Kidney (tissue), 14 donors: ENCODE results near the gene PTPRO. TPM values are rescaled to one million over a fixed set of nuclear protein-coding genes. Genes with fewer than 3 reads are reported as not detected.

Source experiments
- DNase-seq, 5 donors: peaks; one replicate each; pipeline ENCODE4 v3.0.0-alpha.2; 2013 to 2020
- FAIRE-seq: peaks from 2 replicates; lab custom pipeline; 2012; peaks lifted over from hg19 to GRCh38; lab: Jason Lieb, UNC
- H3K27ac ChIP-seq, 2 donors: one replicate each; pipeline ENCODE4 v1.7.0; 2013; ENCODE audit warnings: low read depth in 2 of 2, low read length in 2 of 2, inconsistent platforms in 1 of 2
- H3K27me3 ChIP-seq: one replicate; pipeline ENCODE4 v1.7.1; 2013; ENCODE audit warnings: low read length, inconsistent platforms; ENCODE audit not compliant: control insufficient read depth, insufficient read depth
- H3K36me3 ChIP-seq, 3 donors: one replicate each; pipeline versions ENCODE4 v1.7.0 to v1.7.1; 2013; ENCODE audit warnings: low read length in 3 of 3, control low read depth in 1 of 3, inconsistent platforms in 1 of 3; ENCODE audit not compliant: insufficient read depth in 3 of 3, control insufficient read depth in 2 of 3
- H3K4me1 ChIP-seq, 3 donors: one replicate each; pipeline versions ENCODE4 v1.7.0 to v1.7.1; 2013; ENCODE audit warnings: low read length in 3 of 3, inconsistent platforms in 1 of 3, low read depth in 1 of 3; ENCODE audit not compliant: control insufficient read depth in 2 of 3, insufficient read depth in 2 of 3
- H3K4me3 ChIP-seq, 3 donors: one replicate each; pipeline versions ENCODE4 v1.7.0 to v1.8.1; 2013; ENCODE audit warnings: low read length in 3 of 3, control low read depth in 1 of 3, inconsistent platforms in 1 of 3
- H3K9ac ChIP-seq, 3 donors: one replicate each; pipeline versions ENCODE4 v1.7.0 to v1.7.1; 2013; ENCODE audit warnings: low read length in 3 of 3, control low read depth in 1 of 3, inconsistent platforms in 1 of 3
- H3K9me3 ChIP-seq, 3 donors: one replicate each; pipeline versions ENCODE4 v1.7.0 to v1.7.1; 2013; ENCODE audit warnings: low read length in 3 of 3, control low read depth in 1 of 3, inconsistent platforms in 1 of 3; ENCODE audit not compliant: control insufficient read depth in 2 of 3, insufficient read depth in 1 of 3
- intact Hi-C: fragments of 100-400 bp; cut with DNase I; formaldehyde crosslinking; loops from one replicate; pipeline ENCODE4 v1.11.1; 2022
- polyA plus RNA-seq: library from polyadenylated mRNA; stranded (reverse); fragments of 350-450 nt; fragmentation: Illumina TruSeq; extraction: RNeasy Lipid Tissue Mini Kit (QIAGEN cat#74804); gene quantifications from one replicate; pipeline ENCODE4 v1.2.3, GENCODE V29; 2014; ENCODE audit warnings: low read depth, low replicate concordance; ENCODE audit not compliant: insufficient read depth
- total RNA-seq: library from RNA; stranded (reverse); fragmentation: NEBNext Ultra II Directional; extraction: Animal tissue kit (Norgen Biotek cat#: 25700); gene quantifications from one replicate; pipeline ENCODE4 v1.2.1, GENCODE V29; 2021
- TF ChIP-seq, protein P1 (sequence below): IDR thresholded peaks from 3 replicates; pipeline ENCODE4 v1.5.1; 2012; ENCODE audit warnings: mild to moderate bottlenecking, moderate library complexity, borderline replicate concordance; ENCODE audit not compliant: insufficient read depth; ENCODE audit errors: extremely low read depth
- donor health status: control.
- donor health status: control.
- donor health status: control.
- donor health status: control.
- donor health status: control.
- donor health status: DM: yes; HTN: yes; CAD: no.
- donor health status: Normal renal cell carcinoma (clear cell type).

Gene PTPRO
- total and polyA plus RNA-seq, 2 donors from 2014 or later, result 4.6 to 44.0 TPM

DNA sequence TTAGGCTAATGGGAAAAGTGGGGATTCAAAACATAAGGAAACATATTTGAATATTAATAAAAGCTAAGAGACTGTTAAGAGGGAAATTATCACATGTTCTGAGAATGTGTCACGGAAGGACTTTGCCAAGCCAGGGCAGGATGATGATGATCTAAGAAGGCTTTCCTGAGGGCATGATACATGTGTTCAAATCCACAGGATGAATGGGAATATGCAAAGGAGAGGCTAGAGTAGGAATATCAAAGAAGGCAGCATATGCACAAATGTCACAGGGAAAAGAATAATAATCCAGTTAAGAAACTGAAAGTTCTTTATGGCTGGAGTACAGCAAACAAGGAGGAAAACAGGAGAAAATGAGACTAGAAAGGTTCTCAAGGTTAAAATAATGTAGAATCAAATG is 107.0 kb downstream of the PTPRO start:
- intact Hi-C loops, result no loop called here
- DNase-seq (no peak), FAIRE-seq (no peak)
- TF ChIP-seq, protein P1, sequence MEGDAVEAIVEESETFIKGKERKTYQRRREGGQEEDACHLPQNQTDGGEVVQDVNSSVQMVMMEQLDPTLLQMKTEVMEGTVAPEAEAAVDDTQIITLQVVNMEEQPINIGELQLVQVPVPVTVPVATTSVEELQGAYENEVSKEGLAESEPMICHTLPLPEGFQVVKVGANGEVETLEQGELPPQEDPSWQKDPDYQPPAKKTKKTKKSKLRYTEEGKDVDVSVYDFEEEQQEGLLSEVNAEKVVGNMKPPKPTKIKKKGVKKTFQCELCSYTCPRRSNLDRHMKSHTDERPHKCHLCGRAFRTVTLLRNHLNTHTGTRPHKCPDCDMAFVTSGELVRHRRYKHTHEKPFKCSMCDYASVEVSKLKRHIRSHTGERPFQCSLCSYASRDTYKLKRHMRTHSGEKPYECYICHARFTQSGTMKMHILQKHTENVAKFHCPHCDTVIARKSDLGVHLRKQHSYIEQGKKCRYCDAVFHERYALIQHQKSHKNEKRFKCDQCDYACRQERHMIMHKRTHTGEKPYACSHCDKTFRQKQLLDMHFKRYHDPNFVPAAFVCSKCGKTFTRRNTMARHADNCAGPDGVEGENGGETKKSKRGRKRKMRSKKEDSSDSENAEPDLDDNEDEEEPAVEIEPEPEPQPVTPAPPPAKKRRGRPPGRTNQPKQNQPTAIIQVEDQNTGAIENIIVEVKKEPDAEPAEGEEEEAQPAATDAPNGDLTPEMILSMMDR, result no peak
- no peak overlapping the region for H3K4me3 ChIP-seq
- H3K36me3 ChIP-seq, result no peaks in the 10 kb centered on the region
- H3K9me3 ChIP-seq, result no peaks in the 10 kb centered on the region
- no peak overlapping the region for H3K9ac ChIP-seq
- H3K4me1 ChIP-seq, result no peaks in the 10 kb centered on the region
- H3K27me3 ChIP-seq, result no peaks in the 10 kb centered on the region
- H3K27ac ChIP-seq, result no peak overlapping the region

DNA sequence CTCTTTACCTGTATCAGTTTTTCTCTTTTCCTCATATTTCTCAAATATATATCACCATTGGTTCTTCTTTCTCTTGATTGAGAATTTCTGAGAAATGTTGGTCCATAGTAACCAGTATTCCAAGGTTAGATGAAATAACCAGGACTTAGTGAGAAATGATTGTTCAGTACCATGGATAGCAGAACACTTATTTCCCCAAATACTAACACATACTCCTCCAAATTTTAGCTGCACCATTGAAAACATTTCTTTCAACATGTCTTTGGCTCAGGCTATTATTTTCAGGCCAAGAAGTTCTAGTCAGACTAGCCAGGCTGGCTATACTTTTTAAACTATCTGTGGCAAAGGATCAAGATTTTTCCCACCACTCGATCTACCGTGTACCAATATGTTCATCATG is 113.3 kb downstream of the PTPRO start:
- FAIRE-seq, result no peak

DNA sequence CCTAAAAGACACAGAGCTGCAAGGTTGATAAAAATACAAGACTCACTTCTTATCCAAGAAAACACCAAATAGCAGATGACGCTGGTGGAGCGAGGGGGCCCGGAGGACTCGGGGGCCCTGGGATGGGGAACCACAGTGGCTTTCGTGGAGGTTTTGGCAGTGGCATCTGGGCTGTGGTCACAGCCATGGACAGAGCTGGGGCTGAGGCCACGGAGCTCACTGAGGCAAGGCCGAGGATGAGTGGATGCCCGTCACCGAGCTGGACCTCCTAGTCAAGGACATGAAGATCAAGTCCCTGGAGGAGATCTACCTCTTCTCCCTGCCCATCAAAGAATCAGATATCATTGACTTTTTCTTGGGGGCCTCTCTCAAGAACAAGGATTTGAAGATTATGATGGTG is 117.2 kb downstream of the PTPRO start:
- H3K9me3 ChIP-seq, result no peaks in the 10 kb centered on the region
- intact Hi-C loops, result no loop called here
- H3K4me1 ChIP-seq, result no peaks in the 10 kb centered on the region
- FAIRE-seq (no peak), DNase-seq (no peak)
- no peaks in the 10 kb centered on the region for H3K27me3 ChIP-seq
- no peak overlapping the region for H3K4me3 ChIP-seq
- TF ChIP-seq, protein P1, result no peak
- no peaks in the 10 kb centered on the region for H3K36me3 ChIP-seq
- H3K9ac ChIP-seq, result no peak overlapping the region
- H3K27ac ChIP-seq, result no peak overlapping the region

More for the DNA sequence above, 113.3 kb downstream of the PTPRO start:
- no peaks in the 10 kb centered on the region for H3K36me3 ChIP-seq
- intact Hi-C loops, result no loop called here
- no peaks in the 10 kb centered on the region for H3K9me3 ChIP-seq
- H3K27ac ChIP-seq, result no peak overlapping the region
- H3K4me3 ChIP-seq, result no peak overlapping the region
- TF ChIP-seq, protein P1, result no peak
- H3K9ac ChIP-seq, result no peak overlapping the region
- no peaks in the 10 kb centered on the region for H3K27me3 ChIP-seq
- peak in 1 of 5 donors; percentile 27 for DNase-seq
- H3K4me1 ChIP-seq, result no peaks in the 10 kb centered on the region

DNA sequence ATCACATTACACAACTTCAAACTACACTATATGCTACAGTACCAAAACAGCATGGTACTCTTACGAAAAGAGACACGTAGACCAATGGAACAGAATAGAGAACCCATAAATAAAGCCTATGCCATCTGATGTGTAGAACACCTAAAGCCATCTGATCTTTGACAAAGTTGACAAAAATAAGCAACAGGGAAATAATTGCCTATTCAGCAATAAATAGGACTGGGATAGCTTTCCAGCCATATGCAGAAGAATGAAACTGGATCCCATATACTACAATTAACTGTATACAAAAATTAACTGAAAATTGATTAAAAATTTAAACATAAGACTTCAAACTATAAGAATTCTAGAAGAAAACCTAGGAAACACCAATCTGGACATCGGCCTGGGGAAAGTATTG is 120.7 kb downstream of the PTPRO start:
- Histone ChIP-seq H3K27ac (no peak overlapping the region), H3K36me3 (no peaks in the 10 kb centered on the region), H3K4me1 (no peaks in the 10 kb centered on the region), H3K9ac (no peak overlapping the region), H3K27me3 (no peaks in the 10 kb centered on the region), H3K9me3 (no peaks in the 10 kb centered on the region), H3K4me3 (no peak overlapping the region)
- intact Hi-C loops, result no loop called here
- TF ChIP-seq, protein P1, result no peak
- DNase-seq (no peak), FAIRE-seq (no peak)
